ENCODE data around the gene GLUL. TPM values are rescaled to one million over a fixed set of nuclear protein-coding genes. Genes with fewer than 3 reads are reported as not detected.
"Not testable (repeated sequence)": the region's sequence is repeated elsewhere in the genome, so short reads cannot be mapped to it uniquely, and the experiment has no call there.

Gene GLUL
- total RNA-seq, 2 experiments from 2014 or later: 227 to 228 TPM

- Mint-ChIP-seq H3K4me3 (peak overlapping the region; percentile 96), H3K9me3 (no peaks in the 10 kb centered on the region), H3K27me3 (peaks cover 27% of the 10 kb centered on the region), H3K27ac (peak overlapping the region; percentile 72), H3K4me1 (peaks cover 35% of the 10 kb centered on the region), H3K36me3 (ENCODE audit: low read depth) (peaks cover 69% of the 10 kb centered on the region)
- ChIA-PET CTCF (interaction anchor here (0.9 to 14.1 kb wide), 6 partner anchors 9 to 360 kb away, joined by 3 to 261 read pairs (median 4); no protein-coding TSS in a partner anchor), POLR2A (interaction anchor here (0.8 to 2.0 kb wide), 4 partner anchors 130 to 246 kb away, joined by 3 to 7 read pairs (median 3); no protein-coding TSS in a partner anchor)
- DNase-seq: peak; percentile 19
These were observed 2.0 kb downstream of the GLUL start for GRCh38 chr1:182389619-182390047.

- ChIA-PET POLR2A (interaction anchor here (0.5 to 2.0 kb wide), 3 partner anchors 129 to 1575 kb away, joined by 3 to 7 read pairs (median 3); no protein-coding TSS in a partner anchor), CTCF (interaction anchor here (0.9 to 14.1 kb wide), 4 partner anchors 8 to 359 kb away, joined by 3 to 261 read pairs (median 9); no protein-coding TSS in a partner anchor)
- Mint-ChIP-seq H3K36me3 (ENCODE audit: low read depth) (peaks cover 78% of the 10 kb centered on the region), H3K4me3 (peak overlapping the region; percentile 96), H3K27ac (no peak overlapping the region), H3K4me1 (peaks cover 35% of the 10 kb centered on the region), H3K27me3 (peaks cover 23% of the 10 kb centered on the region), H3K9me3 (no peaks in the 10 kb centered on the region)
- DNase-seq: no peak
These were observed 3.0 kb downstream of the GLUL start for GRCh38 chr1:182388392-182389134.

- Mint-ChIP-seq H3K4me1 (peaks cover 30% of the 10 kb centered on the region), H3K9me3 (no peaks in the 10 kb centered on the region), H3K27me3 (peaks cover 15% of the 10 kb centered on the region), H3K27ac (no peak overlapping the region), H3K36me3 (ENCODE audit: low read depth) (peaks cover 82% of the 10 kb centered on the region), H3K4me3 (no peak overlapping the region)
- ChIA-PET CTCF (interaction anchor here (1.2 to 14.1 kb wide), 3 partner anchors 245 to 304 kb away, joined by 3 to 261 read pairs (median 7); no protein-coding TSS in a partner anchor), POLR2A (no interaction called here)
- no peak for DNase-seq
These were observed 4.0 kb downstream of the GLUL start for GRCh38 chr1:182387566-182387965.

- POLR2A ChIA-PET: no interaction called here
- H3K27ac Mint-ChIP-seq: no peak overlapping the region
- H3K9me3 Mint-ChIP-seq: no peaks in the 10 kb centered on the region
- CTCF ChIA-PET: interaction anchor here (1.2 to 14.1 kb wide), 3 partner anchors 244 to 303 kb away, joined by 3 to 261 read pairs (median 7); no protein-coding TSS in a partner anchor
- no peak for DNase-seq
- H3K27me3 Mint-ChIP-seq: peaks cover 14% of the 10 kb centered on the region
- peaks cover 27% of the 10 kb centered on the region for H3K4me1 Mint-ChIP-seq
- no peak overlapping the region for H3K4me3 Mint-ChIP-seq
- H3K36me3 Mint-ChIP-seq (ENCODE audit: low read depth): peaks cover 88% of the 10 kb centered on the region
These were observed 4.6 kb downstream of the GLUL start for GRCh38 chr1:182386980-182387379.

GRCh38 chr1:182385885-182386853 is 5.4 kb downstream of the GLUL start:
- peaks cover 25% of the 10 kb centered on the region for H3K4me1 Mint-ChIP-seq
- H3K4me3 Mint-ChIP-seq: no peak overlapping the region
- CTCF ChIA-PET: interaction anchor here (0.6 to 14.1 kb wide), 3 partner anchors 139 to 303 kb away, joined by 4 to 261 read pairs (median 7); no protein-coding TSS in a partner anchor
- POLR2A ChIA-PET: no interaction called here
- H3K36me3 Mint-ChIP-seq (ENCODE audit: low read depth): peaks cover 95% of the 10 kb centered on the region
- peaks cover 14% of the 10 kb centered on the region for H3K27me3 Mint-ChIP-seq
- DNase-seq: no peak
- H3K9me3 Mint-ChIP-seq: no peaks in the 10 kb centered on the region
- H3K27ac Mint-ChIP-seq: no peak overlapping the region

GRCh38 chr1:182384387-182384960 is 7.1 kb downstream of the GLUL start:
- DNase-seq: no peak
- Mint-ChIP-seq H3K36me3 (ENCODE audit: low read depth) (peaks cover 80% of the 10 kb centered on the region), H3K4me1 (peaks cover 14% of the 10 kb centered on the region), H3K27ac (no peak overlapping the region), H3K27me3 (peaks cover 4% of the 10 kb centered on the region), H3K4me3 (no peak overlapping the region), H3K9me3 (no peaks in the 10 kb centered on the region)
- ChIA-PET POLR2A (no interaction called here), CTCF (interaction anchor here (1.0 kb wide), 1 partner anchor 241 kb away, joined by 3 read pairs; no protein-coding TSS in a partner anchor)

- ChIA-PET CTCF (interaction anchor here (1.0 kb wide), 1 partner anchor 241 kb away, joined by 3 read pairs; no protein-coding TSS in a partner anchor), POLR2A (no interaction called here)
- Mint-ChIP-seq H3K4me3 (no peak overlapping the region), H3K4me1 (peaks cover 9% of the 10 kb centered on the region), H3K36me3 (ENCODE audit: low read depth) (peaks cover 74% of the 10 kb centered on the region), H3K27ac (no peak overlapping the region), H3K9me3 (no peaks in the 10 kb centered on the region), H3K27me3 (peaks cover under 1% of the 10 kb centered on the region)
- DNase-seq: no peak
These were observed 7.7 kb downstream of the GLUL start for GRCh38 chr1:182383934-182384333.

- POLR2A ChIA-PET: no interaction called here
- Mint-ChIP-seq H3K27me3 (no peaks in the 10 kb centered on the region), H3K9me3 (no peaks in the 10 kb centered on the region), H3K4me3 (no peak overlapping the region), H3K27ac (no peak overlapping the region), H3K36me3 (ENCODE audit: low read depth) (peaks cover 66% of the 10 kb centered on the region), H3K4me1 (peaks cover 3% of the 10 kb centered on the region)
- no peak for DNase-seq
- CTCF ChIA-PET: no interaction called here
These were observed 8.4 kb downstream of the GLUL start for GRCh38 chr1:182383037-182383661.

GRCh38 chr1:182381962-182382819 is 9.4 kb downstream of the GLUL start:
- Mint-ChIP-seq H3K27me3 (no peaks in the 10 kb centered on the region), H3K4me3 (no peak overlapping the region), H3K36me3 (ENCODE audit: low read depth) (peaks cover 57% of the 10 kb centered on the region), H3K9me3 (no peaks in the 10 kb centered on the region), H3K27ac (no peak overlapping the region), H3K4me1 (no peaks in the 10 kb centered on the region)
- POLR2A ChIA-PET: no interaction called here
- CTCF ChIA-PET: interaction anchor here (0.6 to 2.4 kb wide), 2 partner anchors 14 to 134 kb away, joined by 3 to 12 read pairs; no protein-coding TSS in a partner anchor
- no peak for DNase-seq

GRCh38 chr1:182380199-182380598 is 11.4 kb downstream of the GLUL start:
- ChIA-PET POLR2A (no interaction called here), CTCF (interaction anchor here (1.0 to 2.4 kb wide), 3 partner anchors 9 to 296 kb away, joined by 3 to 12 read pairs (median 5); no protein-coding TSS in a partner anchor)
- H3K27ac Mint-ChIP-seq: no peak overlapping the region
- no peak for DNase-seq
- H3K36me3 Mint-ChIP-seq (ENCODE audit: low read depth): peaks cover 37% of the 10 kb centered on the region
- no peaks in the 10 kb centered on the region for H3K9me3 Mint-ChIP-seq
- H3K4me3 Mint-ChIP-seq: no peak overlapping the region
- H3K4me1 Mint-ChIP-seq: no peaks in the 10 kb centered on the region
- no peaks in the 10 kb centered on the region for H3K27me3 Mint-ChIP-seq

GRCh38 chr1:182379781-182380180 is 11.8 kb downstream of the GLUL start:
- H3K4me1 Mint-ChIP-seq, H3K4me3 Mint-ChIP-seq, H3K27me3 Mint-ChIP-seq, H3K27ac Mint-ChIP-seq, POLR2A ChIA-PET, DNase-seq, H3K9me3 Mint-ChIP-seq: not testable (repeated sequence)
- CTCF ChIA-PET: interaction anchor here (1.3 kb wide), 1 partner anchor 295 kb away, joined by 5 read pairs; no protein-coding TSS in a partner anchor
- H3K36me3 Mint-ChIP-seq (ENCODE audit: low read depth): peaks cover 33% of the 10 kb centered on the region

Measured in activated CD4-positive, alpha-beta memory T cell treated with anti-CD3 and anti-CD28 coated beads, Interleukin-2, amount 10 ng/mL, durations not matched to agents 7 days and 5 days (primary cell).